DND-41 (cell line): ENCODE measurements around the gene TBC1D8B.

Source experiments
- ATAC-seq: fragments of 200-7000 bp; cut with Tn5 transposase; 3 replicates; pipeline ENCODE4 v1.9.1; 2021; ENCODE audit warnings: low read depth; ENCODE audit not compliant: insufficient read depth
- DNase-seq: peaks from one replicate; pipeline ENCODE4 v3.0.0-alpha.2; 2020
- H2AFZ ChIP-seq: 2 replicates; pipeline ENCODE4 v1.6.0; 2012; ENCODE audit warnings: low read depth, low read length
- H3K27ac ChIP-seq: 2 replicates; pipeline ENCODE4 v1.5.1; 2012; ENCODE audit warnings: low read length, inconsistent platforms
- H3K27me3 ChIP-seq: fragments of 200-600 bp; sonication (generic); 2 replicates; pipeline ENCODE4 v1.6.0; 2012; ENCODE audit warnings: low read length, mild to moderate bottlenecking, inconsistent platforms; ENCODE audit not compliant: insufficient read depth, poor library complexity
- H3K36me3 ChIP-seq: 2 replicates; pipeline ENCODE4 v1.5.1; 2012; ENCODE audit warnings: low read length, inconsistent platforms; ENCODE audit not compliant: insufficient read depth
- H3K4me1 ChIP-seq: 2 replicates; pipeline ENCODE4 v1.5.1; 2012; ENCODE audit warnings: mild to moderate bottlenecking, low read length; ENCODE audit not compliant: insufficient read depth
- H3K4me2 ChIP-seq: 2 replicates; pipeline ENCODE4 v1.6.0; 2012; ENCODE audit warnings: mild to moderate bottlenecking, moderate library complexity, low read length, inconsistent platforms; ENCODE audit not compliant: insufficient read depth
- H3K4me3 ChIP-seq, 2 experiments: fragments of 200-600 bp in 1 of 2; shearing (Covaris generic) in 1 of 2; 2 replicates each; pipeline ENCODE4 v1.5.1; 2012 to 2016; ENCODE audit warnings: inconsistent platforms in 2 of 2, low read length in 2 of 2, mild to moderate bottlenecking in 2 of 2, low read depth in 1 of 2, moderate library complexity in 1 of 2
- H3K79me2 ChIP-seq: 2 replicates; pipeline ENCODE4 v1.6.0; 2012; ENCODE audit warnings: low read length, inconsistent platforms; ENCODE audit not compliant: insufficient read depth
- H3K9ac ChIP-seq: 2 replicates; pipeline ENCODE4 v1.6.0; 2012; ENCODE audit warnings: low read depth, mild to moderate bottlenecking, inconsistent platforms, low read length, moderate library complexity
- H3K9me3 ChIP-seq: 2 replicates; pipeline ENCODE4 v1.5.1; 2012; ENCODE audit warnings: low read length, moderate library complexity, mild to moderate bottlenecking, inconsistent platforms; ENCODE audit not compliant: insufficient read depth, severe bottlenecking
- H4K20me1 ChIP-seq: 2 replicates; pipeline ENCODE4 v1.6.0; 2012; ENCODE audit warnings: low read length; ENCODE audit not compliant: insufficient read depth
- EZH2 ChIP-seq: IDR thresholded peaks from 3 replicates; pipeline ENCODE4 v1.6.1; 2012; ENCODE audit warnings: borderline replicate concordance, low read depth, mild to moderate bottlenecking, moderate library complexity, low read length, inconsistent platforms; ENCODE audit not compliant: severe bottlenecking
- TF ChIP-seq, protein P1 (sequence below): IDR thresholded peaks from 2 replicates; pipeline ENCODE4 v1.5.1; 2012; ENCODE audit warnings: borderline replicate concordance, low read length, moderate library complexity, mild to moderate bottlenecking; ENCODE audit not compliant: poor library complexity, severe bottlenecking; ENCODE audit errors: extremely low read depth

Gene TBC1D8B

DNA sequence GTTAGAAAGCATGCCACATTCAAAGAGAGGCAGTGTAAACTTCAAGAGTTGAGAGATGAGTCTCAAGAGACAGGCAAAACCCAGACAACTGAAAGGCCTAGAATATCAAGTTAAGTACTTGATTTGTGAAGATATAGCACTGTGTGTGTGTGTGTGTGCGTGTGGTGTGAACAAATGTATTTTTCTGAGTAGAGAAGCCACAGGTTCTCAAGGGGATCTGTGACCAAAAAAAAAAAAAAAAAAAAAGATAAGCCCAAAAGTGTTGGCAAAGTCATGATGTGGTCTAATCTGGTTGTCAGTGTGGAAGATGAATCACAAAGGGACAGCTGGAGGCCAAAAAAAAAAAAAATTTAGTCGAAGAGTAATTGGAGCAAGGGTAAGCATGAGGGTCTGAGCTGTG is 96.8 kb downstream of the TBC1D8B start:
- no peaks in the 10 kb centered on the region for H3K36me3 ChIP-seq
- H2AFZ ChIP-seq = no peak overlapping the region
- no peaks in the 10 kb centered on the region for H3K9me3 ChIP-seq
- no peak for ATAC-seq
- no peak overlapping the region for H3K9ac ChIP-seq
- TF ChIP-seq EZH2 = no peak
- TF ChIP-seq, protein P1, sequence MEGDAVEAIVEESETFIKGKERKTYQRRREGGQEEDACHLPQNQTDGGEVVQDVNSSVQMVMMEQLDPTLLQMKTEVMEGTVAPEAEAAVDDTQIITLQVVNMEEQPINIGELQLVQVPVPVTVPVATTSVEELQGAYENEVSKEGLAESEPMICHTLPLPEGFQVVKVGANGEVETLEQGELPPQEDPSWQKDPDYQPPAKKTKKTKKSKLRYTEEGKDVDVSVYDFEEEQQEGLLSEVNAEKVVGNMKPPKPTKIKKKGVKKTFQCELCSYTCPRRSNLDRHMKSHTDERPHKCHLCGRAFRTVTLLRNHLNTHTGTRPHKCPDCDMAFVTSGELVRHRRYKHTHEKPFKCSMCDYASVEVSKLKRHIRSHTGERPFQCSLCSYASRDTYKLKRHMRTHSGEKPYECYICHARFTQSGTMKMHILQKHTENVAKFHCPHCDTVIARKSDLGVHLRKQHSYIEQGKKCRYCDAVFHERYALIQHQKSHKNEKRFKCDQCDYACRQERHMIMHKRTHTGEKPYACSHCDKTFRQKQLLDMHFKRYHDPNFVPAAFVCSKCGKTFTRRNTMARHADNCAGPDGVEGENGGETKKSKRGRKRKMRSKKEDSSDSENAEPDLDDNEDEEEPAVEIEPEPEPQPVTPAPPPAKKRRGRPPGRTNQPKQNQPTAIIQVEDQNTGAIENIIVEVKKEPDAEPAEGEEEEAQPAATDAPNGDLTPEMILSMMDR = no peak
- H3K79me2 ChIP-seq = no peaks in the 10 kb centered on the region
- no peak overlapping the region for H3K4me2 ChIP-seq
- no peak overlapping the region for H3K4me3 ChIP-seq
- H3K4me1 ChIP-seq = no peaks in the 10 kb centered on the region
- H3K27me3 ChIP-seq = no peaks in the 10 kb centered on the region
- no peaks in the 10 kb centered on the region for H4K20me1 ChIP-seq
- no peak for DNase-seq
- no peak overlapping the region for H3K27ac ChIP-seq

GRCh38 chrX:106899841-106900240 is 97.4 kb downstream of the TBC1D8B start:
- TF ChIP-seq, protein P1 = no peak
- no peak for TF ChIP-seq EZH2
- DNase-seq = no peak

DNA sequence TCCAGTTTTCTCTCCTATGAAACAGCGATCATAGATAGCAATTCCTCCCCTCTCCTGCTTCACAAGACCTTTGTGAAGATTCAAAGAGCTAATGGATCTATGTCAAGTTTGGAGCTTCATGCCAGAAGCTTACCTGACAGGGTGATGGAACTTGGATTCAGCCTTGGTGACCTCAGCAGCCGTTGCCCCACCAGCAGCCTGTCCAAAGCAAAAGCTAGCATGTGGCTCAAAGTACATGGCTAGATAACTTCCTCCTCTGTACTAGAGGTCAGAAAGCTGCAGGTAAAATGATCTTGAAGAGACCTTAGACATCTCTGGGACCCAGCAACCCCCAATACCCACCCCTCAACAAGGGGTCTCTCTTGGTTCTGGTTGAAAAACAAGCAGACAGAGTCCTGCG is 98.9 kb downstream of the TBC1D8B start:
- Histone ChIP-seq H2AFZ (no peak overlapping the region), H4K20me1 (no peaks in the 10 kb centered on the region), H3K79me2 (no peaks in the 10 kb centered on the region), H3K9me3 (no peaks in the 10 kb centered on the region), H3K27ac (no peak overlapping the region), H3K4me1 (no peaks in the 10 kb centered on the region), H3K4me2 (no peak overlapping the region), H3K36me3 (no peaks in the 10 kb centered on the region), H3K27me3 (no peaks in the 10 kb centered on the region), H3K4me3 (no peak overlapping the region), H3K9ac (no peak overlapping the region)
- DNase-seq = no peak
- ATAC-seq = no peak
- TF ChIP-seq EZH2 = no peak
- TF ChIP-seq, protein P1 = no peak

More at GRCh38 chrX:106899841-106900240, 97.4 kb downstream of the TBC1D8B start:
- Histone ChIP-seq H2AFZ (no peak overlapping the region), H3K4me2 (no peak overlapping the region), H3K9me3 (no peaks in the 10 kb centered on the region), H3K27ac (no peak overlapping the region), H3K4me3 (no peak overlapping the region), H3K9ac (no peak overlapping the region), H3K36me3 (no peaks in the 10 kb centered on the region), H3K27me3 (no peaks in the 10 kb centered on the region), H4K20me1 (no peaks in the 10 kb centered on the region), H3K79me2 (no peaks in the 10 kb centered on the region), H3K4me1 (no peaks in the 10 kb centered on the region)
- no peak for ATAC-seq

DNA sequence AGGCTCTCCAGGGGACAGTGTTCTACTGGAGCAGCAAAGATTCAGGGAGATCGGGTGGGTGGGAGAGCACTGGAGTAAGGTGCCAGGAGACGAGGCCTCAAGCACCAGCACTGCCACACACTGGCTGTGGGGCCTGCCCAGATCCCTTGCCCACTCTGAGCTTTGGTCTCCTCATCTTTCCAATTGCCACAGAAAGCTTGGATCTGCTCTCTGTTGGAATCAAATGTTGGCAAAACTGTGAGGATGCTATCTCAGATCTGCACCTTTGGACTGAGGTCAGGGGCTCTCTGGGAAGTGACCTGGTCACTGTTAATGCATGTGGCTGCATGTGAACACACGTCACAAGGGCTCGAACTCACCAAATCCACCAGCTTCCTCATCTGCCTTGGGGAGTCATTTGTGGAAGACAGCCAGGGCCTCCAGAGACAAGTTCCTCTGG is 99.3 kb downstream of the TBC1D8B start:
- Histone ChIP-seq H4K20me1 (no peaks in the 10 kb centered on the region), H3K79me2 (no peaks in the 10 kb centered on the region), H3K9me3 (no peaks in the 10 kb centered on the region), H3K4me2 (no peak overlapping the region), H2AFZ (no peak overlapping the region), H3K9ac (no peak overlapping the region), H3K4me1 (no peaks in the 10 kb centered on the region), H3K36me3 (no peaks in the 10 kb centered on the region), H3K4me3 (no peak overlapping the region), H3K27me3 (no peaks in the 10 kb centered on the region), H3K27ac (no peak overlapping the region)
- TF ChIP-seq, protein P1 = no peak
- TF ChIP-seq EZH2 = no peak
- DNase-seq (no peak), ATAC-seq (no peak)
